ENCODE results near the gene PRM3.

- TF ChIP-seq CTCF (IDR thresholded peaks at IDR 0.05; ENCODE audit: low read depth, low read length) (no peak), POLR2A (IDR thresholded peaks at IDR 0.05; ENCODE audit: extremely low read depth, insufficient read length) (no peak)
Observed at GRCh38 chr16:11292076-11292748, 18.8 kb upstream of the PRM3 start.
